HepG2 (cell line): Measurements from ENCODE around the gene MAN1A1. TPM values are rescaled to one million over a fixed set of nuclear protein-coding genes. Genes with fewer than 3 reads are reported as not detected.

ENCODE experiments used
- ATAC-seq: fragments of 200-7000 bp; cut with Tn5 transposase; 3 replicates; pipeline ENCODE4 v1.9.1; 2020; ENCODE audit warnings: mild to moderate bottlenecking, moderate library complexity
- BruUV-seq: library from RNA; stranded (reverse); fragments of 400-500 nt; replicated peaks from 2 replicates; lab custom pipeline; 2021; lab: Mats Ljungman, UMichigan
- CTCF ChIA-PET: fragments of 300-600 bp; formaldehyde crosslinking; extraction: SDS; loops from one replicate; lab custom pipeline; 2021; ENCODE audit warnings: low total read pairs, inconsistent platforms, low intra/inter-chr PET ratio; lab: Yijun Ruan, JAX
- POLR2A ChIA-PET: fragments of 350-600 bp; sonication (Branson Sonifier 250); formaldehyde crosslinking; loops from one replicate; lab custom pipeline; 2020; ENCODE audit warnings: antibody characterized with exemption, inconsistent platforms; lab: Yijun Ruan, JAX
- DNase-seq: peaks from one replicate; pipeline ENCODE4 v3.0.0-alpha.2; 2015; ENCODE audit warnings: low spot score
- FAIRE-seq: peaks from 3 replicates; lab custom pipeline; 2011; peaks lifted over from hg19 to GRCh38; lab: Jason Lieb, UNC
- H2AFZ ChIP-seq: one replicate; pipeline ENCODE4 v1.6.1; 2011; ENCODE audit warnings: low read length, inconsistent platforms
- H3K27ac ChIP-seq: fragments of 300-600 bp; 3 replicates; pipeline ENCODE4 v1.8.0; 2011; ENCODE audit warnings: mixed run types, mild to moderate bottlenecking, mixed read lengths, low read length, inconsistent platforms; ENCODE audit not compliant: insufficient read depth; ENCODE audit errors: extremely low read length
- H3K27me3 ChIP-seq, 2 experiments: fragments of 200-600 bp in 1 of 2; 2 replicates in 1 of 2; 3 replicates in 1 of 2; pipeline versions ENCODE4 v1.6.0 to v1.8.0; 2011; ENCODE audit warnings: low read length in 2 of 2, mild to moderate bottlenecking in 2 of 2, moderate library complexity in 2 of 2, inconsistent platforms in 1 of 2; ENCODE audit not compliant: insufficient read depth in 2 of 2, control insufficient read depth in 1 of 2
- H3K36me3 ChIP-seq, 2 experiments: fragments of 200-600 bp in 1 of 2; replicated peaks in 1 of 2; 2 replicates in 1 of 2; 3 replicates in 1 of 2; pipeline versions ENCODE4 v1.5.1 to v1.8.0; 2011; ENCODE audit warnings: low read length in 2 of 2, inconsistent platforms in 1 of 2; ENCODE audit not compliant: insufficient read depth in 2 of 2, control insufficient read depth in 1 of 2
- H3K4me1 ChIP-seq: 2 replicates; pipeline ENCODE4 v1.5.1; 2012; ENCODE audit warnings: low read length, inconsistent platforms; ENCODE audit not compliant: insufficient read depth
- H3K4me2 ChIP-seq: 2 replicates; pipeline ENCODE4 v1.6.0; 2011; ENCODE audit warnings: low read depth, low read length, inconsistent platforms
- H3K4me3 ChIP-seq, 3 experiments: fragments of 200-600 bp in 1 of 3; sonication (generic), shearing (Covaris generic) in 1 of 3; replicated peaks in 1 of 3; 2 replicates each; pipeline ENCODE4 v1.5.1; 2011 to 2016; ENCODE audit warnings: low read length in 3 of 3, inconsistent platforms in 2 of 3, low read depth in 2 of 3, mild to moderate bottlenecking in 2 of 3, control low read depth in 1 of 3, mixed read lengths in 1 of 3; ENCODE audit not compliant: insufficient read depth in 1 of 3
- H3K79me2 ChIP-seq: one replicate; pipeline ENCODE4 v1.6.1; 2011; ENCODE audit warnings: low read length, inconsistent platforms; ENCODE audit not compliant: insufficient read depth
- H3K9ac ChIP-seq: 2 replicates; pipeline ENCODE4 v1.6.0; 2011; ENCODE audit warnings: mild to moderate bottlenecking, low read depth, low read length, inconsistent platforms; ENCODE audit not compliant: insufficient read depth
- H3K9me3 ChIP-seq: 2 replicates; pipeline ENCODE4 v1.5.1; 2012; ENCODE audit warnings: mild to moderate bottlenecking, low read length
- H4K20me1 ChIP-seq: 2 replicates; pipeline ENCODE4 v1.6.0; 2011; ENCODE audit warnings: inconsistent platforms, mild to moderate bottlenecking, low read length, moderate library complexity; ENCODE audit not compliant: insufficient read depth
- BCL6 ChIP-seq: IDR thresholded peaks from 2 replicates; pipeline ENCODE4 v1.6.1; 2016; ENCODE audit warnings: missing genetic modification reagents, missing compliant biosample characterization
- CREB3 ChIP-seq: sonication (generic); formaldehyde crosslinking; IDR thresholded peaks from 2 replicates; pipeline ENCODE4 v1.5.0; 2020; ENCODE audit warnings: missing genetic modification reagents
- DPF2 ChIP-seq: sonication (generic); formaldehyde crosslinking; IDR thresholded peaks from 2 replicates; pipeline ENCODE4 v1.4.0; 2020; ENCODE audit warnings: mild to moderate bottlenecking, low read depth, missing genetic modification reagents, borderline replicate concordance
- NCOA1 ChIP-seq: sonication (generic); formaldehyde crosslinking; IDR thresholded peaks from 2 replicates; pipeline ENCODE4 v1.9.0; 2021; ENCODE audit warnings: missing genetic modification reagents
- NFAT5 ChIP-seq: sonication (generic); formaldehyde crosslinking; IDR thresholded peaks from 2 replicates; pipeline ENCODE4 v1.4.0; 2020; ENCODE audit warnings: missing genetic modification reagents
- NR1H2 ChIP-seq: sonication (generic); formaldehyde crosslinking; IDR thresholded peaks from 2 replicates; pipeline ENCODE4 v1.8.1; 2022; ENCODE audit warnings: low read depth, missing genetic modification reagents, borderline replicate concordance
- SMYD3 ChIP-seq: sonication (generic); formaldehyde crosslinking; IDR thresholded peaks from 2 replicates; pipeline ENCODE4 v1.8.1; 2023; ENCODE audit warnings: mild to moderate bottlenecking, missing genetic modification reagents
- SP4 ChIP-seq: sonication (generic); formaldehyde crosslinking; IDR thresholded peaks from 2 replicates; pipeline ENCODE4 v1.8.1; 2023; ENCODE audit warnings: mild to moderate bottlenecking, missing genetic modification reagents
- TCF7 ChIP-seq: sonication (generic); IDR thresholded peaks from 2 replicates; pipeline ENCODE4 v1.6.1; 2016; ENCODE audit warnings: antibody characterized with exemption, low read depth
- ZBTB10 ChIP-seq: sonication (generic); formaldehyde crosslinking; IDR thresholded peaks from 2 replicates; pipeline ENCODE4 v1.4.0; 2020; ENCODE audit warnings: missing genetic modification reagents, borderline replicate concordance
- ZNF383 ChIP-seq: sonication (generic); formaldehyde crosslinking; IDR thresholded peaks from 2 replicates; pipeline ENCODE4 v1.4.0; 2020; ENCODE audit warnings: missing genetic modification reagents, mild to moderate bottlenecking, borderline replicate concordance
- ZNF550 ChIP-seq: sonication (generic); formaldehyde crosslinking; IDR thresholded peaks from 2 replicates; pipeline ENCODE4 v1.4.0; 2020; ENCODE audit warnings: mild to moderate bottlenecking, missing genetic modification reagents, borderline replicate concordance
- ZNF605 ChIP-seq: sonication (generic); formaldehyde crosslinking; IDR thresholded peaks from 2 replicates; pipeline ENCODE4 v1.8.0; 2022; ENCODE audit warnings: mild to moderate bottlenecking, missing genetic modification reagents
- WGBS: methylation state at CpG from one replicate; pipeline ENCODE4 v1.1.6; 2017; ENCODE audit warnings: low lambda C conversion rate; 5-methylcytosine and 5-hydroxymethylcytosine counted together
- in situ Hi-C: cut with HindIII; loops from 2 replicates; pipeline ENCODE4 v1.10.0; 2017; ENCODE audit warnings: low pct_unique_long_range_greater_than_20kb; ENCODE audit not compliant: extremely low pct_ligation_motif_present
- intact Hi-C: fragments of 100-400 bp; cut with micrococcal nuclease; formaldehyde crosslinking; loops from one replicate; pipeline ENCODE4 v1.10.0; 2022; ENCODE audit not compliant: unreplicated experiment
- polyA plus RNA-seq, 8 experiments: library from polyadenylated mRNA; depleted of rRNA in 3 of 8; stranded (reverse) in 7 of 8; unstranded in 1 of 8; fragments of >200 nt; fragmentation: Illumina TruSeq in 4 of 8; extraction: Trizol in 4 of 8; gene quantifications; 2 replicates each; pipeline versions ENCODE4 v1.2.1 to v1.2.3, GENCODE V29; 2011 to 2016; ENCODE audit warnings: low read depth in 4 of 8, missing spikeins in 1 of 8, mixed read lengths in 1 of 8; ENCODE audit not compliant: insufficient read depth in 1 of 8
- total RNA-seq, 5 experiments: library from RNA; depleted of rRNA; stranded (reverse); fragments of >200 nt; fragmentation: Illumina TruSeq; extraction: Trizol; gene quantifications; 2 replicates each; pipeline ENCODE4 v1.2.3, GENCODE V29; 2016; ENCODE audit warnings: low read depth in 1 of 5

MAN1A1 gene
- total and polyA plus RNA-seq, 2 of the 13 experiments (the other 11 are each of a cell fraction or from before 2014, with no cell fraction given), result 156 to 236 TPM

- TF ChIP-seq CREB3 (CRISPR knock-in tag) (no peak), ZNF550 (CRISPR knock-in tag) (no peak), NCOA1 (CRISPR knock-in tag) (no peak), DPF2 (CRISPR knock-in tag) (no peak), ZBTB10 (no peak), SMYD3 (CRISPR knock-in tag) (0 out of 2 replicates have a peak, but pooled peaks have one; percentile 8)
Measured at GRCh38 chr6:119308048-119308570, 41.5 kb downstream of the MAN1A1 start (continued).

GRCh38 chr6:119307056-119307455 is 42.5 kb downstream of the MAN1A1 start:
- FAIRE-seq, result no peak
- ChIA-PET CTCF (no interaction called here), POLR2A (no interaction called here)
- Histone ChIP-seq H3K9ac (no peak overlapping the region), H3K27me3 (no peaks in the 10 kb centered on the region), H4K20me1 (peaks cover 76% of the 10 kb centered on the region), H3K9me3 (no peaks in the 10 kb centered on the region), H2AFZ (no peak overlapping the region), H3K4me3 (no peak overlapping the region), H3K4me2 (no peak overlapping the region), H3K27ac (peak overlapping the region; percentile 52), H3K79me2 (peaks cover 96% of the 10 kb centered on the region), H3K36me3 (peaks cover 27 to 65% of the 10 kb centered on the region in 2 experiments), H3K4me1 (peaks cover 47% of the 10 kb centered on the region)
- intact Hi-C loops, result no loop called here
- no peak for ATAC-seq
- DNase-seq, result no peak
- in situ Hi-C loops, result no loop called here
- WGBS, result 83% methylated on average over 1 of the region's 1 CpG
- BruUV-seq, result no TSS peak
- TF ChIP-seq BCL6 (CRISPR knock-in tag), result no peak
- no peak for TF ChIP-seq ZNF383
- no peak for TF ChIP-seq ZNF605
- no peak for TF ChIP-seq TCF7
- no peak for TF ChIP-seq NFAT5 (CRISPR knock-in tag)
- no peak for TF ChIP-seq NR1H2
- no peak for TF ChIP-seq SP4
